DND-41 (cell line): ENCODE results near the gene GLS.

Experiments used
- ATAC-seq: fragments of 200-7000 bp; cut with Tn5 transposase; 3 replicates; pipeline ENCODE4 v1.9.1; 2021; ENCODE audit warnings: low read depth; ENCODE audit not compliant: insufficient read depth
- DNase-seq: peaks from one replicate; pipeline ENCODE4 v3.0.0-alpha.2; 2020
- H2AFZ ChIP-seq: 2 replicates; pipeline ENCODE4 v1.6.0; 2012; ENCODE audit warnings: low read depth, low read length
- H3K27ac ChIP-seq: 2 replicates; pipeline ENCODE4 v1.5.1; 2012; ENCODE audit warnings: low read length, inconsistent platforms
- H3K27me3 ChIP-seq: fragments of 200-600 bp; sonication (generic); 2 replicates; pipeline ENCODE4 v1.6.0; 2012; ENCODE audit warnings: low read length, mild to moderate bottlenecking, inconsistent platforms; ENCODE audit not compliant: insufficient read depth, poor library complexity
- H3K36me3 ChIP-seq: 2 replicates; pipeline ENCODE4 v1.5.1; 2012; ENCODE audit warnings: low read length, inconsistent platforms; ENCODE audit not compliant: insufficient read depth
- H3K4me1 ChIP-seq: 2 replicates; pipeline ENCODE4 v1.5.1; 2012; ENCODE audit warnings: mild to moderate bottlenecking, low read length; ENCODE audit not compliant: insufficient read depth
- H3K4me2 ChIP-seq: 2 replicates; pipeline ENCODE4 v1.6.0; 2012; ENCODE audit warnings: mild to moderate bottlenecking, moderate library complexity, low read length, inconsistent platforms; ENCODE audit not compliant: insufficient read depth
- H3K4me3 ChIP-seq, 2 experiments: fragments of 200-600 bp in 1 of 2; shearing (Covaris generic) in 1 of 2; 2 replicates each; pipeline ENCODE4 v1.5.1; 2012 to 2016; ENCODE audit warnings: inconsistent platforms in 2 of 2, low read length in 2 of 2, mild to moderate bottlenecking in 2 of 2, low read depth in 1 of 2, moderate library complexity in 1 of 2
- H3K79me2 ChIP-seq: 2 replicates; pipeline ENCODE4 v1.6.0; 2012; ENCODE audit warnings: low read length, inconsistent platforms; ENCODE audit not compliant: insufficient read depth
- H3K9ac ChIP-seq: 2 replicates; pipeline ENCODE4 v1.6.0; 2012; ENCODE audit warnings: low read depth, mild to moderate bottlenecking, inconsistent platforms, low read length, moderate library complexity
- H3K9me3 ChIP-seq: 2 replicates; pipeline ENCODE4 v1.5.1; 2012; ENCODE audit warnings: low read length, moderate library complexity, mild to moderate bottlenecking, inconsistent platforms; ENCODE audit not compliant: insufficient read depth, severe bottlenecking
- H4K20me1 ChIP-seq: 2 replicates; pipeline ENCODE4 v1.6.0; 2012; ENCODE audit warnings: low read length; ENCODE audit not compliant: insufficient read depth
- CTCF ChIP-seq: IDR thresholded peaks from 2 replicates; pipeline ENCODE4 v1.5.1; 2012; ENCODE audit warnings: borderline replicate concordance, low read length, moderate library complexity, mild to moderate bottlenecking; ENCODE audit not compliant: poor library complexity, severe bottlenecking; ENCODE audit errors: extremely low read depth
- EZH2 ChIP-seq: IDR thresholded peaks from 3 replicates; pipeline ENCODE4 v1.6.1; 2012; ENCODE audit warnings: borderline replicate concordance, low read depth, mild to moderate bottlenecking, moderate library complexity, low read length, inconsistent platforms; ENCODE audit not compliant: severe bottlenecking

Gene GLS

GRCh38 chr2:190843890-190844699 lies 36.5 kb upstream of the GLS start:
- ATAC-seq, result no peak
- Histone ChIP-seq H3K4me2 (no peak overlapping the region), H3K9me3 (no peaks in the 10 kb centered on the region), H3K27ac (no peak overlapping the region), H3K36me3 (no peaks in the 10 kb centered on the region), H3K9ac (no peak overlapping the region), H4K20me1 (no peaks in the 10 kb centered on the region), H3K79me2 (no peaks in the 10 kb centered on the region), H3K4me1 (no peaks in the 10 kb centered on the region), H3K27me3 (peaks cover 14% of the 10 kb centered on the region), H2AFZ (no peak overlapping the region), H3K4me3 (no peak overlapping the region)
- no peak for TF ChIP-seq CTCF
- no peak for TF ChIP-seq EZH2
- DNase-seq, result no peak

- Histone ChIP-seq H4K20me1 (no peaks in the 10 kb centered on the region), H3K27me3 (peaks cover 14% of the 10 kb centered on the region), H3K27ac (no peak overlapping the region), H3K4me2 (no peak overlapping the region), H3K79me2 (no peaks in the 10 kb centered on the region), H3K9me3 (no peaks in the 10 kb centered on the region), H3K9ac (no peak overlapping the region), H2AFZ (no peak overlapping the region), H3K4me1 (no peaks in the 10 kb centered on the region), H3K4me3 (no peak overlapping the region), H3K36me3 (no peaks in the 10 kb centered on the region)
- no peak for ATAC-seq
- TF ChIP-seq CTCF (no peak), EZH2 (no peak)
- no peak for DNase-seq
Observed at GRCh38 chr2:190844700-190845401, 35.8 kb upstream of the GLS start.

- TF ChIP-seq EZH2 (no peak), CTCF (no peak)
- no peak for DNase-seq
- Histone ChIP-seq H3K27me3 (peaks cover 14% of the 10 kb centered on the region), H3K9ac (no peak overlapping the region), H3K36me3 (no peaks in the 10 kb centered on the region), H3K4me3 (no peak overlapping the region), H3K27ac (no peak overlapping the region), H2AFZ (no peak overlapping the region), H3K79me2 (no peaks in the 10 kb centered on the region), H3K9me3 (no peaks in the 10 kb centered on the region), H4K20me1 (no peaks in the 10 kb centered on the region), H3K4me1 (no peaks in the 10 kb centered on the region), H3K4me2 (no peak overlapping the region)
- ATAC-seq, result no peak
Observed at GRCh38 chr2:190846746-190847145, 33.9 kb upstream of the GLS start.
